PFSK-1 (cell line): ENCODE measurements around the gene XXYLT1.

Experiments used
- FOXP2 ChIP-seq: optimal IDR thresholded peaks from 2 replicates; pipeline ENCODE3; 2011; ENCODE audit warnings: borderline replicate concordance, control low read depth, inconsistent platforms; ENCODE audit not compliant: insufficient read depth; ENCODE audit errors: extremely low read length, extremely low read depth
- POLR2AphosphoS5 ChIP-seq: IDR thresholded peaks from 2 replicates; pipeline ENCODE4 v1.6.1; 2012; ENCODE audit warnings: low read depth, mild to moderate bottlenecking, control low read depth, low read length, moderate library complexity
- SIN3A ChIP-seq: IDR thresholded peaks from 2 replicates; pipeline ENCODE4 v1.6.1; 2012; ENCODE audit warnings: mild to moderate bottlenecking, low read length, moderate library complexity, borderline replicate concordance; ENCODE audit not compliant: insufficient read depth
- TAF1 ChIP-seq: IDR thresholded peaks from 2 replicates; pipeline ENCODE4 v1.6.1; 2012; ENCODE audit warnings: low read length, control low read depth, borderline replicate concordance; ENCODE audit not compliant: insufficient read depth
- TF ChIP-seq, protein P1 (sequence below), 2 experiments: IDR thresholded peaks; 2 replicates each; pipeline versions ENCODE4 v1.6.1 to v1.8.0; 2011 to 2012; ENCODE audit warnings: low read depth in 2 of 2, low read length in 2 of 2, control low read depth in 1 of 2, inconsistent platforms in 1 of 2, mild to moderate bottlenecking in 1 of 2, moderate library complexity in 1 of 2; ENCODE audit not compliant: insufficient read depth in 1 of 2

Gene XXYLT1

DNA sequence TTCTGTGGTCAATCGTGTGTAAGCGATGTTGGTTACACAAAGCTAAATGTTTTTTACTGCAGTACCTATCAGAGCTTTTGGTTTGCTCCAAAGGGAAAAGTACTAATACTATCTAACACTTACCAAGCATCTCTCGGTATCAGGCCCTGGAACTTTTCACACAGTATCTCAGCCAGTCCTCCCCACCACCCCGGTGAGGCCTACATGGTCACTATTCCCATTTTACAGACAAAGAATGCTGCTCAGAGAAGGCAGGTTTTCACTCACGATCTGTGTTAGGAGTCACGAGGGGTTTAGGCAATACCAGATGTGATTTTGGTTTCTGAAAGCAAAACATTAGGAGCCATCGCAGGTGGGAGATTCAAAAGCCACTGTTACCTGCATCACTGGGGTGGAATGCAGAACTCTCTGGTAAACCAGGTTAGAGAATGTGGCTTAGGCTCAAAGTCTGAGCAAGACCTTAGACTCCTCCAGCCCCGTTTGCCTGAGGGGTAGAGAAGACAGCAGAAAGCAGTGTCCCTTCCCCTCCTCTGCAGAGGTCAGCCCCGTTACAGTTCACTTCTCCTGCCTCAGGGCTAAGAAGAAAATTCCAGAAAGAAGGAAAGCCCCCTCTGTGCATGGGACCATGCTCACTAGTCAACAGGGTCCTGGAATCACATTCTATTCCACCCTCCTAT lies 57.2 kb downstream of the XXYLT1 start:
- TF ChIP-seq SIN3A (no peak), FOXP2 (no peak), POLR2AphosphoS5 (no peak), TAF1 (no peak)
- TF ChIP-seq, protein P1, sequence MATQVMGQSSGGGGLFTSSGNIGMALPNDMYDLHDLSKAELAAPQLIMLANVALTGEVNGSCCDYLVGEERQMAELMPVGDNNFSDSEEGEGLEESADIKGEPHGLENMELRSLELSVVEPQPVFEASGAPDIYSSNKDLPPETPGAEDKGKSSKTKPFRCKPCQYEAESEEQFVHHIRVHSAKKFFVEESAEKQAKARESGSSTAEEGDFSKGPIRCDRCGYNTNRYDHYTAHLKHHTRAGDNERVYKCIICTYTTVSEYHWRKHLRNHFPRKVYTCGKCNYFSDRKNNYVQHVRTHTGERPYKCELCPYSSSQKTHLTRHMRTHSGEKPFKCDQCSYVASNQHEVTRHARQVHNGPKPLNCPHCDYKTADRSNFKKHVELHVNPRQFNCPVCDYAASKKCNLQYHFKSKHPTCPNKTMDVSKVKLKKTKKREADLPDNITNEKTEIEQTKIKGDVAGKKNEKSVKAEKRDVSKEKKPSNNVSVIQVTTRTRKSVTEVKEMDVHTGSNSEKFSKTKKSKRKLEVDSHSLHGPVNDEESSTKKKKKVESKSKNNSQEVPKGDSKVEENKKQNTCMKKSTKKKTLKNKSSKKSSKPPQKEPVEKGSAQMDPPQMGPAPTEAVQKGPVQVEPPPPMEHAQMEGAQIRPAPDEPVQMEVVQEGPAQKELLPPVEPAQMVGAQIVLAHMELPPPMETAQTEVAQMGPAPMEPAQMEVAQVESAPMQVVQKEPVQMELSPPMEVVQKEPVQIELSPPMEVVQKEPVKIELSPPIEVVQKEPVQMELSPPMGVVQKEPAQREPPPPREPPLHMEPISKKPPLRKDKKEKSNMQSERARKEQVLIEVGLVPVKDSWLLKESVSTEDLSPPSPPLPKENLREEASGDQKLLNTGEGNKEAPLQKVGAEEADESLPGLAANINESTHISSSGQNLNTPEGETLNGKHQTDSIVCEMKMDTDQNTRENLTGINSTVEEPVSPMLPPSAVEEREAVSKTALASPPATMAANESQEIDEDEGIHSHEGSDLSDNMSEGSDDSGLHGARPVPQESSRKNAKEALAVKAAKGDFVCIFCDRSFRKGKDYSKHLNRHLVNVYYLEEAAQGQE (IDR thresholded peaks at IDR 0.05; ENCODE audit: insufficient read depth in 1 of 2, low read depth in 2 of 2, low read length in 2 of 2): no peak

DNA sequence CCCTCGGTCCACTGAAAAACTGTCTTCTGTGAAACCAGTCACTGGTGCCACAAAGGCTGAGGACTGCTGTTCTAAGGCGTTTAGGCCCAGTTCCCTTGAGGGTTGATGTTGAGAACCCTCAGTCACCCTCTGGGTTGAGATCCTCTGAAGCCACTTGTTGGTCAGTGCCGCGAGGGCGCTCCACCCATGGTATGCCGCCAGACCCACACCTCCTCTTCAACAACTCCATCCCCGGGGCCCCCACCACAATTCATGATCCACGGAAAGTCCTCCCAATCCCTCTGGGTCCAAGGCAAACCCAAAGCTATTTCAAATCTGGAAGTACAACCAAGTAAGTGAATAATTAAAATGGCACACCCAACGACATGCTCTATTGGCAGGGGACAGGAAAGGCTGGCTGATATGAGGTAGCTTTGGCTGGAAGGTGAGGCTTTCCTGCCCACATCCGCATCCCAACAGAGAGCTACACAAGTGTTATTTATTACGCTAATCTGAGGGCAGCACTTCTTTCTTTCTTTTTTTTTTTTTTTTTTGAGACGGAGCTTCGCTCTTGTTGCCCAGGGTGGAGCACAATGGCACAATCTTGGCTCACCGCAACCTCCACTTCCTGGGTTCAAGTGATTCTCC lies 58.1 kb downstream of the XXYLT1 start:
- TF ChIP-seq SIN3A (no peak), TAF1 (no peak), FOXP2 (no peak), POLR2AphosphoS5 (no peak)
- TF ChIP-seq, protein P1 (IDR thresholded peaks at IDR 0.05; ENCODE audit: insufficient read depth in 1 of 2, low read depth in 2 of 2, low read length in 2 of 2): no peak

DNA sequence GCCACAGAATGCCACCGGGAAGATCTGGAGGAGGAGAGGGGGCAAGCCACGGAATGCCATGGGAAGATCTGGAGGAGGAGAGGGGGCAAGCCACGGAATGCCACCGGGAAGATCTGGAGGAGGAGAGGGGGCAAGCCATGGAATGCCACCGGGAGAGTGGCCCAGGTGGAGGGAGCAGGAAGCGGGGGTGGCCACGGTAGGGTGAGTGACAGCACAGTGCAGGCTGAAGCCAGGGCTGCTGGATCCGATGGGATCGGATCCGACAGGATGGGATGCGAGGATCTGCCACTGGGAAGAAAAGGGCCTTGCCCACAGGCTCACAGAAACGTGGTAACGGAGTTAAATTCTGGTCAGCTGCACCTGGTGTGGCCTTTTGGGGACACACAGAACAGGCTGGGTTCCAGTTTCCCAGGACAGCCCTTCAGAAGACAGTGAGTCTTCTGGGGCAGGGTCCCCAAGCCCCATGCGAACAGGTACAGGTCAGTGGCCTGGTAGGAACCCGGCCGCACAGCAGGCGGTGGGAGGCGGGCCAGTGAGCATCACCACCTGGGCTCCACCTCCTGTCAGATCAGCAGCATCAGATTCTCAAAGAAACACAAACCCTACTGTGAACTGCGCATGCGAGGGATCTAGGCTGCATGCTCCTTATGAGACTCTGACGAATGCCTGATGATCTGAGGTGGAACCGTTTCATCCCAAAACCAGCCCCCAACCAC lies 58.8 kb downstream of the XXYLT1 start:
- TF ChIP-seq SIN3A (no peak), TAF1 (no peak), POLR2AphosphoS5 (no peak), FOXP2 (no peak)
- TF ChIP-seq, protein P1 (IDR thresholded peaks at IDR 0.05; ENCODE audit: insufficient read depth in 1 of 2, low read depth in 2 of 2, low read length in 2 of 2): no peak

DNA sequence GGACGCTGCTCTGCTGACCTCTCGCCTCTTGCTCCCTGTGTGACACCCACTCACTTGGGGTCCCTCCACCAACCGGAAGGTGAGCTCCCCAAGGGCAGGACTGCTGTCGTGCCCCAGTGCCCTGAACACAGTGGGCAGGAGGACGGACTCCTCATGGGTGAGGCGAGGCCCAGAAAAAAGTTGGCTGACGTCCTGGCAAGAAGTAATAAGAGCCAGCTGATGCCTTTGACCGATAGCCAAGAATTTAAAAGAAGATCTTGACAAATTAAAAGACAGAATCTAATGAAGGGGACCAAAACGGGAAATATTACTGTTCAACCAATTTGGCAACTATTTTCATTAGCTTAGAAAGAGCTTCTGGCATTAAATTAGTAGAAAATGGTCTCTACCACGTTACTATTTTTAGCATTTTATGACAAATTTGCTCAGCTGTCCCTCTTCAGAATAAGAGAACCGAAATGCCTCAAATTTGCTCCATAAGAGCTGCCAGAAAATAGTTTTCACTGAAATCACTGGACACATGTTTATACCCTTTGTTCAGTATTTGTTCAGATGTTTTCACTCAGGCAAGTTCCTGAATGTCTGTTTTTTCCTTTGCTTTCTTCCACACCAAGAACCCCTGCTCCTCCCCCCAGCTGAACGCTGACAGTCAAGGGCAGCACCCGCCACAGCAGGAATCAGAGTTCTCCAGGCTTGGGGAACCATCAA lies 60.5 kb downstream of the XXYLT1 start:
- no peak for TF ChIP-seq POLR2AphosphoS5
- TF ChIP-seq TAF1: no peak
- TF ChIP-seq SIN3A: no peak
- TF ChIP-seq, protein P1 (IDR thresholded peaks at IDR 0.05; ENCODE audit: insufficient read depth in 1 of 2, low read depth in 2 of 2, low read length in 2 of 2): no peak
- no peak for TF ChIP-seq FOXP2
